Measurements from ENCODE around the gene TNPO2.

The TNPO2 gene

GRCh38 chr19:12723641-12724426, at the start of gene TNPO2:
TSS of gene TNPO2 (minus strand) at chr19:12723932. CDS start at chr19:12720977, 2,955 bp downstream.
- peak; percentile 29 for DNase-seq (ENCODE audit: low read depth)

- DNase-seq (ENCODE audit: low read depth), result no peak
Measured at GRCh38 chr19:12772323-12772722, 48.6 kb upstream of the TNPO2 start.

- no peak for DNase-seq (ENCODE audit: low read depth)
Measured at GRCh38 chr19:12770922-12771321, 47.2 kb upstream of the TNPO2 start.

GRCh38 chr19:12769689-12770088, 46.0 kb upstream of the TNPO2 start:
- peak; percentile 56 for DNase-seq (ENCODE audit: low read depth)

- DNase-seq (ENCODE audit: low read depth), result no peak
Measured at GRCh38 chr19:12767666-12768065, 43.9 kb upstream of the TNPO2 start.

- DNase-seq (ENCODE audit: low read depth), result no peak
Measured at GRCh38 chr19:12767150-12767549, 43.4 kb upstream of the TNPO2 start.

- DNase-seq (ENCODE audit: low read depth), result no peak
Measured at GRCh38 chr19:12766051-12766521, 42.4 kb upstream of the TNPO2 start.

- no peak for DNase-seq (ENCODE audit: low read depth)
Measured at GRCh38 chr19:12764698-12765097, 41.0 kb upstream of the TNPO2 start.

- no peak for DNase-seq (ENCODE audit: low read depth)
Measured at GRCh38 chr19:12763100-12763499, 39.4 kb upstream of the TNPO2 start.

GRCh38 chr19:12759686-12760085, 36.0 kb upstream of the TNPO2 start:
- DNase-seq (ENCODE audit: low read depth), result no peak

GRCh38 chr19:12757544-12758274, 34.0 kb upstream of the TNPO2 start:
- DNase-seq (ENCODE audit: low read depth), result peak; percentile 36

GRCh38 chr19:12756150-12756883, 32.6 kb upstream of the TNPO2 start:
- no peak for DNase-seq (ENCODE audit: low read depth)

- no peak for DNase-seq (ENCODE audit: low read depth)
Measured at GRCh38 chr19:12754465-12755196, 30.9 kb upstream of the TNPO2 start.

GRCh38 chr19:12752056-12752781, 28.5 kb upstream of the TNPO2 start:
- no peak for DNase-seq (ENCODE audit: low read depth)

- DNase-seq (ENCODE audit: low read depth), result no peak
Measured at GRCh38 chr19:12751635-12752034, 27.9 kb upstream of the TNPO2 start, which contains the start of gene BEST2. TSS of gene BEST2 (plus strand) at chr19:12751791. CDS start at chr19:12752593, 802 bp downstream.

- DNase-seq (ENCODE audit: low read depth), result no peak
Measured at GRCh38 chr19:12750851-12751250, 27.1 kb upstream of the TNPO2 start.

GRCh38 chr19:12749938-12750521, 26.3 kb upstream of the TNPO2 start:
- DNase-seq (ENCODE audit: low read depth), result no peak

- DNase-seq (ENCODE audit: low read depth), result no peak
Measured at GRCh38 chr19:12748489-12748888, 24.8 kb upstream of the TNPO2 start.

GRCh38 chr19:12745166-12745897, 21.6 kb upstream of the TNPO2 start:
- no peak for DNase-seq (ENCODE audit: low read depth)

- no peak for DNase-seq (ENCODE audit: low read depth)
Measured at GRCh38 chr19:12737835-12738351, 14.2 kb upstream of the TNPO2 start.

Measured in T-helper 22 cell (primary cell).